Gastrocnemius medialis (tissue), 4 donors: Measurements from ENCODE around the gene TMEM132E. TPM values are rescaled to one million over a fixed set of nuclear protein-coding genes. Genes with fewer than 3 reads are reported as not detected.

Experiments used
- ATAC-seq, 2 donors: fragments of 150-250 bp; one replicate each; pipeline ENCODE4 v1.9.1; 2016
- DNase-seq, 2 donors: peaks; one replicate each; pipeline ENCODE4 v3.0.0-alpha.2; 2019
- H3K27ac ChIP-seq, 4 donors: fragments of 200-600 bp; sonication (generic); 1 replicate in 1 of 4; 2 replicates in 3 of 4; pipeline ENCODE4 v1.5.1; 2016 to 2018; ENCODE audit warnings: mild to moderate bottlenecking in 2 of 4, moderate library complexity in 1 of 4
- H3K27me3 ChIP-seq, 3 donors: fragments of 200-600 bp; sonication (generic) in 2 of 3; 1 replicate in 1 of 3; 2 replicates in 2 of 3; pipeline versions ENCODE4 v1.5.1 to v1.6.0; 2016 to 2019; ENCODE audit warnings: mild to moderate bottlenecking in 1 of 3, moderate library complexity in 1 of 3
- H3K36me3 ChIP-seq, 2 donors: fragments of 200-600 bp; sonication (generic) in 1 of 2; one replicate each; pipeline ENCODE4 v1.5.1; 2017 to 2018
- H3K4me1 ChIP-seq, 2 donors: fragments of 200-600 bp; sonication (generic) in 1 of 2; one replicate each; pipeline ENCODE4 v1.5.1; 2016 to 2017; ENCODE audit warnings: mild to moderate bottlenecking in 2 of 2
- H3K4me3 ChIP-seq, 4 donors: fragments of 200-600 bp; sonication (generic) in 3 of 4; 1 replicate in 1 of 4; 2 replicates in 3 of 4; pipeline ENCODE4 v1.5.1; 2016 to 2019; ENCODE audit warnings: mild to moderate bottlenecking in 2 of 4
- H3K9me3 ChIP-seq, 3 donors: fragments of 200-600 bp; sonication (generic) in 2 of 3; 1 replicate in 1 of 3; 2 replicates in 2 of 3; pipeline ENCODE4 v1.5.1; 2016 to 2019
- CTCF ChIP-seq, 5 experiments: fragments of 450-650 bp in 3 of 5; fragments of 200-600 bp in 2 of 5; sonication (generic) in 2 of 5; IDR thresholded peaks in 4 of 5; conservative IDR thresholded peaks in 1 of 5; 1 replicate in 4 of 5; 2 replicates in 1 of 5; pipeline ENCODE4 v1.5.1; 2016 to 2019; ENCODE audit warnings: antibody characterized with exemption in 5 of 5, mild to moderate bottlenecking in 3 of 5, moderate library complexity in 3 of 5
- POLR2A ChIP-seq, 2 donors: fragments of 450-650 bp; IDR thresholded peaks; one replicate each; pipeline ENCODE4 v1.6.1; 2017; ENCODE audit warnings: antibody characterized with exemption in 2 of 2, mild to moderate bottlenecking in 2 of 2, moderate library complexity in 2 of 2
- in situ Hi-C, 4 donors: fragments of 200-750 bp; cut with MboI; loops; one replicate each; pipeline versions ENCODE4 v1.15.0 to v1.8.0; 2017; ENCODE audit warnings: low sequenced_read_pairs in 4 of 4
- intact Hi-C: fragments of 100-400 bp; cut with DNase I; formaldehyde crosslinking; loops from one replicate; pipeline ENCODE4 v1.15.1; 2023; ENCODE audit warnings: low total_unique reads
- total RNA-seq, 4 donors: library from RNA; depleted of rRNA; stranded (reverse); fragments of >200 nt; gene quantifications; one replicate each; pipeline versions ENCODE4 v1.1.0 to v1.2.3, GENCODE V29; 2016

TMEM132E gene
- total RNA-seq, 4 donors from 2014 or later, result not detected

- TF ChIP-seq POLR2A (IDR thresholded peaks at IDR 0.05) (no peak), CTCF (IDR thresholded peaks at IDR 0.05 in 4 of 5, conservative IDR thresholded peaks at IDR 0.05 in 1 of 5) (no peak)
- no peak for ATAC-seq
- in situ Hi-C loops, result loop anchor here in 1 of 4 donors (25.0 kb wide), 1 partner anchor 235 kb away; no protein-coding TSS in a partner anchor
Observed at GRCh38 chr17:34647511-34647910, 68.1 kb downstream of the TMEM132E start.

DNA sequence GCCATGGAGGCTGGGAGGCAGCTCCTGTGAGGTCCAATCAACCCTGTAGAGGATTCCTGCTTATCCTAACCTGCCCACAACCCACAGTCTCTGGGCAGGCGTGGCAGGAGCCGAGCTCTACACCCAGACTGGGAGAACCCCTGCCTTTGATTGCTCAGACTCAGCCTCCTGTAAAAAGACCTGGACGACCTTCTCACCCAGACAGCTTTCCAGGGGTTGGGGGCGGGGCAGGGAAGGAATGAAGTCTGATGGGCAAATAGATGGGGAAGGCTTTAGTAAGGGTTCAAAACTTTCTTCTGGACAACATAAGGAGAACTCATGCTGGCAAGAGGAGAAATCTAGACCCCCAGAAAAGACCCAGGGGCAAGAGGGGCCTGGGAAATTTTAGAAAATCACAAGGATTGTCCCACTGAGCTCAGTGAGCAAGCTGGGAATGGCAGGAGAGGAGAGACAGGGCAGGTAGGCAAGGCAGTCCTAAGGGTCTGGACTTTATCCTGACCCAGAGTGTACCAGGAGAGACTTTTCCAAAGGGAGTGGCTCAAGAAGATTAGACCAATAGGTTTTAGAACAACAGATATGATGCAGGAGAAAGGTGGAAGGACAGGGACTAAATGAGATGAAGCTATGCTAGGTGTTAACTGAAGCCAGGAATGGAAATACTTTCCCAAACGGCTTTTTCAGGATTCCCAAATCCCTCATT is 70.8 kb downstream of the TMEM132E start:
- in situ Hi-C loops (no loop called here), intact Hi-C loops (no loop called here)
- no peaks in the 10 kb centered on the region for H3K4me1 ChIP-seq
- H3K9me3 ChIP-seq, result no peaks in the 10 kb centered on the region
- no peak for ATAC-seq
- H3K27me3 ChIP-seq, result peaks cover 0 to 2% (median 0%) of the 10 kb centered on the region in 3 donors
- no peak for DNase-seq
- no peak for TF ChIP-seq POLR2A (IDR thresholded peaks at IDR 0.05)
- no peaks in the 10 kb centered on the region for H3K36me3 ChIP-seq
- H3K27ac ChIP-seq, result no peak overlapping the region
- no peak overlapping the region for H3K4me3 ChIP-seq

More at GRCh38 chr17:34647511-34647910, 68.1 kb downstream of the TMEM132E start:
- Histone ChIP-seq H3K36me3 (no peaks in the 10 kb centered on the region), H3K9me3 (no peaks in the 10 kb centered on the region), H3K27me3 (peaks cover 0 to 4% (median 2%) of the 10 kb centered on the region in 3 donors), H3K4me3 (no peak overlapping the region), H3K27ac (no peak overlapping the region), H3K4me1 (no peaks in the 10 kb centered on the region)
- intact Hi-C loops, result no loop called here
- no peak for DNase-seq

DNA sequence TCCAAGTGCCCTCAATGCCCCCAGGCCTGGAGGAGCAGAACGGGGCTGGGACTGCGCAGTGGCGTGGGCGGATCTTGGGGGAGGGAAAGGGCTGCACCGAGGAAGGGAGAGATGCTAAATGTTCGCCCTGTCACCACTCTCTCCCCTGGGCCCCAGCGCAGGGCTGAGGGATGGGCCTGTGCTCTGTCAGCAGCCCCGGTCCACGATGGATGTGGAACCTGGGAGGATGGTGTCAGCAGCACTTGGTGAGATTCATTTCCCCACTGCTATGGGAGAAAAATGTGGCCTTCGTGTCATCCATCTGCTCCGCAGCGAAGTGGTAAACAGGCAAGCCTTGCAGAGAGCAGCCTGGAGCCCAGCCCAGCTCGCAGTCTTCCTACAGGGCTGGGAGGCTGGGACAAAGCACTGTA is 72.0 kb downstream of the TMEM132E start:
- Histone ChIP-seq H3K9me3 (no peaks in the 10 kb centered on the region), H3K27ac (no peak overlapping the region), H3K36me3 (no peaks in the 10 kb centered on the region), H3K4me3 (no peak overlapping the region), H3K27me3 (peaks cover 0 to 2% (median 0%) of the 10 kb centered on the region in 3 donors), H3K4me1 (no peaks in the 10 kb centered on the region)
- in situ Hi-C loops, result no loop called here
- intact Hi-C loops, result no loop called here
- TF ChIP-seq POLR2A (IDR thresholded peaks at IDR 0.05), result no peak
- no peak for TF ChIP-seq CTCF (IDR thresholded peaks at IDR 0.05 in 4 of 5, conservative IDR thresholded peaks at IDR 0.05 in 1 of 5)
- DNase-seq (no peak), ATAC-seq (no peak)

GRCh38 chr17:34652021-34652555 is 72.7 kb downstream of the TMEM132E start:
- in situ Hi-C loops (no loop called here), intact Hi-C loops (no loop called here)
- DNase-seq (no peak), ATAC-seq (no peak)
- Histone ChIP-seq H3K27ac (no peak overlapping the region), H3K4me3 (no peak overlapping the region), H3K27me3 (peaks cover 0 to 2% (median 0%) of the 10 kb centered on the region in 3 donors), H3K4me1 (no peaks in the 10 kb centered on the region), H3K9me3 (no peaks in the 10 kb centered on the region), H3K36me3 (no peaks in the 10 kb centered on the region)
- TF ChIP-seq POLR2A (IDR thresholded peaks at IDR 0.05) (no peak), CTCF (IDR thresholded peaks at IDR 0.05 in 4 of 5, conservative IDR thresholded peaks at IDR 0.05 in 1 of 5) (no peak)

- H3K36me3 ChIP-seq, result no peaks in the 10 kb centered on the region
- DNase-seq (no peak), ATAC-seq (no peak)
- no peak overlapping the region for H3K4me3 ChIP-seq
- no peak for TF ChIP-seq POLR2A (IDR thresholded peaks at IDR 0.05)
- no peak for TF ChIP-seq CTCF (IDR thresholded peaks at IDR 0.05 in 4 of 5, conservative IDR thresholded peaks at IDR 0.05 in 1 of 5)
- intact Hi-C loops (no loop called here), in situ Hi-C loops (no loop called here)
- no peak overlapping the region for H3K27ac ChIP-seq
- H3K4me1 ChIP-seq, result no peaks in the 10 kb centered on the region
- H3K9me3 ChIP-seq, result no peaks in the 10 kb centered on the region
- H3K27me3 ChIP-seq, result peaks cover 0 to 2% (median 0%) of the 10 kb centered on the region in 3 donors
Observed at GRCh38 chr17:34653511-34653910, 74.1 kb downstream of the TMEM132E start.
